ENCODE measurements around the gene PLA2G3.

GRCh38 chr22:31162015-31162765 lies 21.9 kb upstream of the PLA2G3 start:
- TF ChIP-seq CTCF (IDR thresholded peaks at IDR 0.05) (peak in 3 of 6 experiments; percentile 21 to 31 (median 26)), POLR2A (IDR thresholded peaks at IDR 0.05) (no peak)

Data from adrenal gland (tissue), 5 donors.